ENCODE measurements around the gene CMTM4. TPM values are rescaled to one million over a fixed set of nuclear protein-coding genes. Genes with fewer than 3 reads are reported as not detected.

The CMTM4 gene
- total and polyA plus RNA-seq, 2 experiments from 2014 or later: 14.1 to 77.0 TPM

GRCh38 chr16:66713076-66713475, 16.5 kb upstream of the CMTM4 start:
- peaks cover 4% of the 10 kb centered on the region for H3K27me3 Mint-ChIP-seq (ENCODE audit: insufficient read depth, low read depth, poor library complexity)
- H3K4me1 ChIP-seq (ENCODE audit: insufficient read depth): no peaks in the 10 kb centered on the region
- no peak overlapping the region for H3K27ac ChIP-seq (ENCODE audit: low read depth)
- no peak for TF ChIP-seq STAT1 (IDR thresholded peaks at IDR 0.05; ENCODE audit: unreplicated experiment)
- no peak for TF ChIP-seq ZNF331 (CRISPR knock-in tag; IDR thresholded peaks at IDR 0.05; ENCODE audit: low read depth)
- no peak for TF ChIP-seq CTCF (conservative IDR thresholded peaks at IDR 0.05; ENCODE audit: low read depth in 2 of 2)
- TF ChIP-seq JUNB (IDR thresholded peaks at IDR 0.05; ENCODE audit: unreplicated experiment): no peak
- no peak for TF ChIP-seq CREB1 (CRISPR knock-in tag; IDR thresholded peaks at IDR 0.05; ENCODE audit: low read depth)
- TF ChIP-seq, protein P1, sequence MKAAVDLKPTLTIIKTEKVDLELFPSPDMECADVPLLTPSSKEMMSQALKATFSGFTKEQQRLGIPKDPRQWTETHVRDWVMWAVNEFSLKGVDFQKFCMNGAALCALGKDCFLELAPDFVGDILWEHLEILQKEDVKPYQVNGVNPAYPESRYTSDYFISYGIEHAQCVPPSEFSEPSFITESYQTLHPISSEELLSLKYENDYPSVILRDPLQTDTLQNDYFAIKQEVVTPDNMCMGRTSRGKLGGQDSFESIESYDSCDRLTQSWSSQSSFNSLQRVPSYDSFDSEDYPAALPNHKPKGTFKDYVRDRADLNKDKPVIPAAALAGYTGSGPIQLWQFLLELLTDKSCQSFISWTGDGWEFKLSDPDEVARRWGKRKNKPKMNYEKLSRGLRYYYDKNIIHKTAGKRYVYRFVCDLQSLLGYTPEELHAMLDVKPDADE (IDR thresholded peaks at IDR 0.05): no peak
- no peak for TF ChIP-seq ZNF114 (CRISPR knock-in tag; IDR thresholded peaks at IDR 0.05)
- TF ChIP-seq EZH2 (IDR thresholded peaks at IDR 0.05; ENCODE audit: low read depth, unreplicated experiment): no peak
- TF ChIP-seq ZNF462 (CRISPR knock-in tag; IDR thresholded peaks at IDR 0.05): no peak
- no peak for TF ChIP-seq POLR2AphosphoS5 (IDR thresholded peaks at IDR 0.05; ENCODE audit: low read depth)
- no peak for TF ChIP-seq EZH2phosphoT487 (IDR thresholded peaks at IDR 0.05; ENCODE audit: unreplicated experiment)
- TF ChIP-seq REST (IDR thresholded peaks at IDR 0.05; ENCODE audit: unreplicated experiment): no peak
- TF ChIP-seq NANOG (IDR thresholded peaks at IDR 0.05; ENCODE audit: borderline replicate concordance): no peak
- H3K4me3 ChIP-seq: no peak overlapping the region
- H3K27ac Mint-ChIP-seq: no peak overlapping the region
- ATAC-seq: no peak
- no peaks in the 10 kb centered on the region for H3K36me3 ChIP-seq (ENCODE audit: insufficient read depth)
- no peaks in the 10 kb centered on the region for H4K20me1 ChIP-seq (replicated peaks; ENCODE audit: insufficient read depth)
- peaks cover 10% of the 10 kb centered on the region for H3F3A ChIP-seq (replicated peaks; ENCODE audit: low read depth)
- H3K4me1 Mint-ChIP-seq: no peaks in the 10 kb centered on the region
- no peaks in the 10 kb centered on the region for H3K79me2 ChIP-seq (replicated peaks; ENCODE audit: insufficient read depth)
- H3K36me3 Mint-ChIP-seq (ENCODE audit: low read depth): peaks cover 8% of the 10 kb centered on the region
- no peaks in the 10 kb centered on the region for H3K9me2 ChIP-seq (ENCODE audit: insufficient read depth)
- H3K9me3 Mint-ChIP-seq: peaks cover 11% of the 10 kb centered on the region; the same call in 2 of the 3 replicates
- DNase-seq (ENCODE audit: low spot score): no peak
- no peak overlapping the region for H3K4me2 ChIP-seq
- no peaks in the 10 kb centered on the region for H3K27me3 ChIP-seq (ENCODE audit: insufficient read depth)
- H2AFZ ChIP-seq: no peak overlapping the region
- no peak overlapping the region for H3K4me3 Mint-ChIP-seq

All from GM23338 (cell line).